Caco-2 (cell line): ENCODE results near the gene LDB2. TPM values are rescaled to one million over a fixed set of nuclear protein-coding genes. Genes with fewer than 3 reads are reported as not detected.

ENCODE experiments used
- BruUV-seq: library from RNA; stranded (reverse); fragments of 400-500 nt; replicated peaks from 2 replicates; lab custom pipeline; 2021; lab: Mats Ljungman, UMichigan
- CTCF ChIA-PET: fragments of 300-600 bp; sonication (Branson Sonifier 250); formaldehyde crosslinking; loops from one replicate; lab custom pipeline; 2022; ENCODE audit warnings: antibody characterized with exemption; lab: Charles Lee
- POLR2A ChIA-PET: fragments of 300-600 bp; sonication (Branson Sonifier 250); formaldehyde crosslinking; loops from one replicate; lab custom pipeline; 2022; ENCODE audit warnings: antibody characterized with exemption; lab: Charles Lee
- DNase-seq, 2 experiments: peaks; one replicate each; pipeline versions ENCODE4 v3.0.0 to v3.0.0-alpha.2; 2020 to 2022
- H3K27me3 ChIP-seq: replicated peaks from 2 replicates; pipeline ENCODE4 v1.6.0; 2011; ENCODE audit warnings: low read length; ENCODE audit not compliant: control insufficient read depth, insufficient read depth
- H3K36me3 ChIP-seq: 2 replicates; pipeline ENCODE4 v1.5.1; 2011; ENCODE audit warnings: low read length; ENCODE audit not compliant: control insufficient read depth, insufficient read depth
- H3K4me1 ChIP-seq: fragments of 250-450 bp; sonication (Bioruptor Pico); 2 replicates; pipeline ENCODE4 v1.5.1; 2020; ENCODE audit warnings: mild to moderate bottlenecking
- H3K4me3 ChIP-seq: 2 replicates; pipeline ENCODE4 v1.5.1; 2011; ENCODE audit warnings: low read depth, mild to moderate bottlenecking, control low read depth, low read length
- H3K9me3 ChIP-seq: fragments of 250-450 bp; sonication (Bioruptor Pico); 2 replicates; pipeline ENCODE4 v1.5.1; 2020; ENCODE audit warnings: mild to moderate bottlenecking, moderate library complexity
- H3K27ac Mint-ChIP-seq: one replicate; pipeline ENCODE4 v1.8.0; 2022; ENCODE audit warnings: mixed read lengths; ENCODE audit not compliant: unreplicated experiment
- H3K27me3 Mint-ChIP-seq: one replicate; pipeline ENCODE4 v1.8.0; 2022; ENCODE audit warnings: mixed read lengths; ENCODE audit not compliant: insufficient read depth, unreplicated experiment
- H3K36me3 Mint-ChIP-seq: one replicate; pipeline ENCODE4 v1.8.0; 2022; ENCODE audit warnings: mild to moderate bottlenecking, mixed read lengths; ENCODE audit not compliant: insufficient read depth, unreplicated experiment
- H3K4me1 Mint-ChIP-seq: one replicate; pipeline ENCODE4 v1.8.0; 2022; ENCODE audit warnings: low read depth, mixed read lengths; ENCODE audit not compliant: unreplicated experiment
- H3K4me3 Mint-ChIP-seq: one replicate; pipeline ENCODE4 v1.8.0; 2022; ENCODE audit warnings: mild to moderate bottlenecking, moderate library complexity, mixed read lengths; ENCODE audit not compliant: unreplicated experiment
- H3K9me3 Mint-ChIP-seq: one replicate; pipeline ENCODE4 v1.8.0; 2022; ENCODE audit warnings: mixed read lengths; ENCODE audit not compliant: unreplicated experiment
- CTCF ChIP-seq, 2 experiments: fragments of 200-600 bp in 1 of 2; IDR thresholded peaks; 1 replicate in 1 of 2; 2 replicates in 1 of 2; pipeline versions ENCODE4 v1.5.1 to v1.8.0; 2011 to 2022; ENCODE audit warnings: antibody characterized with exemption in 1 of 2, control low read depth in 1 of 2, inconsistent platforms in 1 of 2, low read depth in 1 of 2, low read length in 1 of 2, mild to moderate bottlenecking in 1 of 2, moderate library complexity in 1 of 2; ENCODE audit not compliant: insufficient read depth in 1 of 2, severe bottlenecking in 1 of 2, unreplicated experiment in 1 of 2
- intact Hi-C: fragments of 100-400 bp; cut with micrococcal nuclease; formaldehyde crosslinking; loops from one replicate; pipeline ENCODE4 v1.10.0; 2022; ENCODE audit not compliant: unreplicated experiment
- total RNA-seq: library from RNA; stranded (reverse); gene quantifications from 2 replicates; pipeline ENCODE4 v1.2.3, GENCODE V29; 2022

Gene LDB2
- total RNA-seq, 1 experiment from 2014 or later, result not detected

DNA sequence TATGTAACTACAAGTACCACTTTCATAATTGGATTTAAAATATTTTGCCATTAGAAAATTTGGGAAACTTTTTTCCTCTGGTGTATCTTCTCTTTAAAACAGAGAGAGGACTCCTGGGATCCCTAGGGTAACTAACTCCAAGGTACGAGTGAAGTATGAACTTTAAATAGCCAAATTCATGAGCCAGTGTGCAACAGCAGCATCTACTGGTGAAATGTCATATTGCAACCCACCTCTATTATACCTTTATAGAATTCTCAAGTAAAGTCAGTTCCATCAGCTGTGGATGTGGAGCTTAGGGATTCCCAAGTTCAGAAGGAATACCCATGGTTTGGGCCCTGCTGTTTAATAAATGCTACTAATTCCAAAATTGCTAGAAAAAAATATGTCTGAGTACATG lies 389.5 kb downstream of the LDB2 start:
- no peak for TF ChIP-seq CTCF (IDR thresholded peaks at IDR 0.05; ENCODE audit: insufficient read depth in 1 of 2, low read depth in 1 of 2, low read length in 1 of 2, severe bottlenecking in 1 of 2, unreplicated experiment in 1 of 2)
- intact Hi-C loops, result no loop called here
- Mint-ChIP-seq H3K27ac (no peak overlapping the region), H3K9me3 (no peaks in the 10 kb centered on the region), H3K4me1 (no peaks in the 10 kb centered on the region), H3K27me3 (peaks cover 6% of the 10 kb centered on the region), H3K4me3 (no peak overlapping the region), H3K36me3 (no peaks in the 10 kb centered on the region)
- no peaks in the 10 kb centered on the region for H3K27me3 ChIP-seq
- H3K36me3 ChIP-seq, result no peaks in the 10 kb centered on the region
- 0 out of 2 replicates have a peak, but pooled peaks cover 9% of the 10 kb centered on the region for H3K9me3 ChIP-seq
- POLR2A ChIA-PET, result no interaction called here
- no peak overlapping the region for H3K4me3 ChIP-seq
- CTCF ChIA-PET, result no interaction called here
- BruUV-seq, result no TSS peak
- peak in 1 of 2 experiments; percentile 6 for DNase-seq
- H3K4me1 ChIP-seq, result no peaks in the 10 kb centered on the region

GRCh38 chr4:16505726-16506125 lies 392.7 kb downstream of the LDB2 start:
- Mint-ChIP-seq H3K27ac (no peak overlapping the region), H3K4me3 (no peak overlapping the region), H3K4me1 (no peaks in the 10 kb centered on the region), H3K27me3 (no peaks in the 10 kb centered on the region), H3K9me3 (no peaks in the 10 kb centered on the region), H3K36me3 (no peaks in the 10 kb centered on the region)
- no peaks in the 10 kb centered on the region for H3K36me3 ChIP-seq
- DNase-seq, result no peak
- ChIA-PET POLR2A (no interaction called here), CTCF (no interaction called here)
- no peak for TF ChIP-seq CTCF (IDR thresholded peaks at IDR 0.05; ENCODE audit: insufficient read depth in 1 of 2, low read depth in 1 of 2, low read length in 1 of 2, severe bottlenecking in 1 of 2, unreplicated experiment in 1 of 2)
- H3K4me3 ChIP-seq, result no peak overlapping the region
- H3K27me3 ChIP-seq, result no peaks in the 10 kb centered on the region
- BruUV-seq, result no TSS peak
- no peaks in the 10 kb centered on the region for H3K4me1 ChIP-seq
- 0 out of 2 replicates have a peak, but pooled peaks cover 9% of the 10 kb centered on the region for H3K9me3 ChIP-seq
- intact Hi-C loops, result no loop called here

GRCh38 chr4:16505267-16505666 lies 393.2 kb downstream of the LDB2 start:
- no peaks in the 10 kb centered on the region for H3K4me1 Mint-ChIP-seq
- no peak overlapping the region for H3K27ac Mint-ChIP-seq
- CTCF ChIA-PET, result no interaction called here
- DNase-seq, result no peak
- no peaks in the 10 kb centered on the region for H3K9me3 Mint-ChIP-seq
- Histone ChIP-seq H3K4me1 (no peaks in the 10 kb centered on the region), H3K9me3 (0 out of 2 replicates have a peak, but pooled peaks cover 9% of the 10 kb centered on the region), H3K36me3 (no peaks in the 10 kb centered on the region), H3K27me3 (no peaks in the 10 kb centered on the region), H3K4me3 (no peak overlapping the region)
- BruUV-seq, result no TSS peak
- no peak overlapping the region for H3K4me3 Mint-ChIP-seq
- POLR2A ChIA-PET, result no interaction called here
- H3K36me3 Mint-ChIP-seq, result no peaks in the 10 kb centered on the region
- TF ChIP-seq CTCF (IDR thresholded peaks at IDR 0.05; ENCODE audit: insufficient read depth in 1 of 2, low read depth in 1 of 2, low read length in 1 of 2, severe bottlenecking in 1 of 2, unreplicated experiment in 1 of 2), result no peak
- intact Hi-C loops, result no loop called here
- no peaks in the 10 kb centered on the region for H3K27me3 Mint-ChIP-seq
